CD1c-positive myeloid dendritic cell (primary cell): Measurements from ENCODE around the gene ARHGAP26.
A peak's percentile ranks its signal among the peaks of the same experiment; 100 is the strongest.

ENCODE experiments used
- DNase-seq: peaks from one replicate; pipeline ENCODE4 v3.0.0-alpha.2; 2016; ENCODE audit errors: extremely low spot score

Gene ARHGAP26

DNA sequence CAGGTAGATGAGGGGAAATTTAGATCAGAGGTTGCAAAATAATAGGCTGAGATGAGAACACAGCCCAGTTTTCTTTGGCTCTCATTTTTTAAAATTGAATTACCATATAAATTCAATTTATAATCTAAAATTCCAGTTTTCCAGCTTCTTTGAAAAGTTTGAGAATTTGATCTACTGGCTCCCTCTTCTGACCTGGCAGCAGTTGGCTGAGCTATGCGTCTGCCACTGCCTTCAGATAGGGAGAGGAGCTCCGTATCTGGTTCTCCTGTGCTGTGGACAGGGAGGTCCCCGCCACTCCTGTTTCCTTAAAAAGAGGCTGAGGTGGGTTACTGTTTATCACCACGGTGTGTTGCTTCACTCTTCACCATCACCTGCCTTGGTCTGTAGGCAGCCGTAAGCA, 103.7 kb downstream of the ARHGAP26 start:
- no peak for DNase-seq

DNA sequence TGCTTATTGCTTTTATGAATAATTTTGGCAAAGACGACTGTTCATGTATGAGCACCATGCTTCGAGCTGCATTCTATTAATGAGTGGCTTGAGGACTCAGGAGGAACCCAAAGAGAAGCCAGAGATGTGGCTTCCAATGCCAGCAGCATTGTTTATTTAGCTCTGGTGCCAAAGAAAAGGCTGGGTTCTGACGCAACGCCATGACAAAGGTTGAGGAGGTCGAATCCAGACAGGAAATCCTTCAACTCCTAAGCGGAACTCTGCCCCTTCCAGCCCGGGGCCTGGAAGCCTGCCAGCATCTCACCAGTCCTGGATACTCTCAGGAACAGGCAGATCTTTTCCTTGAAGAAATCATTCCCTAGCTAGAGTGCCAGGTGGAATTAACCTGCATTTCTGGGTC, 104.4 kb downstream of the ARHGAP26 start:
- no peak for DNase-seq

DNA sequence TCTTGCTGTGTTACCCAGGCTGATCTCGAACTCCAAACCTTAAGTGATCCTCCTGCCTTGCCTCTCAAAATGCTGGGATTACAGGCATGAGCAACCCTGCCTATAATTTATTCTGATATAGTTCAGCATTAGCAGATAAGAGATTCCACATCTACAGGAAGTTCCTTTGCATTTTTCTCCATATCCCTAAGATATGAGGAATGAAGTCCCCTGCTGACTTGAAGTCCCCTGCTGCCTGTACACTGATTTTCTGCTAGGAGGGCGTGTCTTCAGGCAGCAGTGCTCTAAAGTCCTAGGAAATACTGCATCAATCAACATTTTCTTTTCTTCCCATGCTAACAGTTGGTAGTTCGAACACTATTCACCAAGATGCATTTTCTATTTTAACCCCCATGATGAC, 105.8 kb downstream of the ARHGAP26 start:
- no peak for DNase-seq

DNA sequence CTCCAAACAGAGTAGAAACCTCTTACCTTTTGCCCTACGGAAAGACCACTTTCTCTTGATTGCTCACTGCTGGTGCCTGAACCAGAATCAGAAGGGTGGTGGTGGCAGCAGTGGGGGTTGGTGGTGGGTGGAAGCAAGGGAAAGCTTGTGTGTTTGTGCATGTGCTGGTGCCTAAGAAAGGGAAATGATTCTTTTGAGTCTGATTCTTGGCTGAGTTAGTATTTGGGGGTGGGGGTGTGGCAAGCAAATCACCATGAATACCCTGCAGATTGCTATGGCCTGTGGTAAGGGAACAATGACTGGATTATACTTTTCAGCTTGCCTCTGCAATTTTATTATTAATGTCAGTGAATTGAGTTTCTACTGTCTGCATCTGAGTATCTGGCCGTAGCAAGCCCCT, 106.6 kb downstream of the ARHGAP26 start:
- DNase-seq, result peak; percentile 58

DNA sequence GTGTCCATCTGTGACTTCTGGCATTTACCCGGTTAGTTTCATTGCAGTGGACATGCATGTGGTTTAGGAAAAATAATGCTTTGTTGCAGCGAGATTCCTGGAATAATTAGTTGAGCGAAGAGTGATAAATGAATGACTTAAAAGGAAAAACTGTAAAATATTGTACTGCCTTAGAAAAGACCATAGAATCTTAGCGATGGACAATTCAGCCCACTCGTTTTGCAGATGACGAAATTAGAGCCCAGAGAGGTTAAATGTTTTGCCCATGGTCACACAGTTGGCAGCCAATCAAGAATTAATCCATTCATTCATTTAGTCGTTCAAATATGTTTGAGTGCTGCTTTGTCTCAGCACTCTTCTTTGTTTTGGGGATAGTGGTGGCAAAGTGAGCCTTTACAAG, 107.9 kb downstream of the ARHGAP26 start:
- no peak for DNase-seq

DNA sequence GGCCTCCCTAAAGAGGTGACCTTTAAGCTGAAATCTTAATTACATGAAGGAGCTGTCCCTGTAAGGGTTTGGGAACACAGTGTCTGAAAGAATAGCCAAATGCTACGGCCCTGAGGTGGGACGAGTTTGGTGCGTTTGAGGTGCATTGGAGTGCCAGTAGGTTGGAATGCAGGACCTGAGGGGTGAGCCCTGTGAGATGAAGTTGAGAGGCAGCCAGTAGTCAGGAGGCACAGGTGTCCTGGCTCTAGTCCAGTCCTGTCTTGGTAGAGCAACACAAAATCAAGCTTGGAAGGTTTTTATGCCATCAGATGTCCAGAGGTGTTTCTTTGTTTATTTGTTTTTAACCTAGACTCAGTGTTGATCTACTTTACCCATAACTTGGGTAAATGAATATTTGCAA, 108.5 kb downstream of the ARHGAP26 start:
- no peak for DNase-seq

DNA sequence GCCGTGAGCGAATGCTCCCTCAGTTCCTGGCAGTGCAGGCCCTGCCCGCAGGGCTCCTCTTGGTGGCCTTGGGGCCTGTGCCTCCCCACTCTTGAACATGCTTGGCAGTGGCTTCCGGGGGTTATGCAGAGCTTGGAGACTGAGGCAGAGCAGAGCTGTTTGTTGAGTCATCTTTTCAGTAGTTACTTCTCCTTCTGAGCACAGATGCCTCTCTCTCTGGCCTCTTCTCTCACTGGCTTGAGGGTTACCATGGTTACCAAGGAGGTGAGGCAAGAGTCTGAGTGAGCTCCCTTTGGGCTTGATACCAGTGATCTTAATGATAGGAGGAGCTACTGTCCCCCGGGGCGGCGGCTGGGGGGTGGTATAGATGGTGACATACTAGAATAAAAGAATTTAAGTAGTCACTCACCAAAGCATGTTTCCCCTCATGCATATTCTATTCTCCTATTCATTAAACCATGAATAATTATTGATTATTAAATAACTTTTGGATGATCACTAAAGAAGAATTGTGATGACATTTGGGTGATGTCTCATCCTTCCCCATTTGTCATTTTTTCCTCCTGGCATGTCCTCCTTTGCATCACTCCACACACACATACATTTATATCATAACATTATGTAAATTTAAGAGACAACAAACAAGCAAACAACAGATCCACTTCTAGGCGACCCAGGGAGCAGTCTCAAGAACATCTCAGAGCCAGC, 111.1 kb downstream of the ARHGAP26 start:
- peak; percentile 85 for DNase-seq

DNA sequence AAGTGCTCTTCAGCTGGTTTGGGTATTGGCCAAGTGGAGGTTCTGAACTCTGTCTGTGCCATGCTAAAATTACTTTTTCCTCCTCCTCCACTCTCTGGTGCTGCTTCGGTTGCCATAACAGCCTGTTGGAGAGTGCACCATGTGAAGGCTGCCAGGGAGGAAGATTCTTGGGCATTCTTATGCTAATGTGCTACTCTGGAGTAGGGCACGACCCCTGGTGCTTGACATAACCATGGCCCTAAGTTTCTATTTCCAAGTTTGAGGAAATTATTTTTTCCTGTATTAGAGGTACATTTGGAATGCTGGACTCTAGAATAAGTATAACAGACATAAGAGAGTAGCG, 111.6 kb downstream of the ARHGAP26 start:
- DNase-seq, result no peak

DNA sequence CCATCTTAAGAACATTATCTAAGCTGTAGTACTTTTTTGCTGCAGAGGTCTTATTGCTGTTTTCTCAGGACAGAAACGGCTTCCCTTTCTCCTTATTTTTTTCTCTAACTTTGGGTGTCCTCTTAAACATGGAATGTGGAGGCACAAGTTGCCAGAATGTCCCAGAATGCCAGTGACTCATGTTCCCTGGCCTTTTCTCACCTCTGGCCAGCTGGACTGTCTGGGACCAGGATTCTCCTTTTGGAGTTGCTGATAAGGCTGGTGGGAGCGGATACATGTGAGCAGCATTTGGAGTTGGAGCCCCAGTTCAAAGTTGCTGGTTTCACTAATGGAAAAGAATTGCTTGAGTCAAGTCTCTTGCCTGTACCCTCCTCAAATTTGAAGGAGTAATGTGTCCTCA, 112.8 kb downstream of the ARHGAP26 start:
- DNase-seq, result no peak

DNA sequence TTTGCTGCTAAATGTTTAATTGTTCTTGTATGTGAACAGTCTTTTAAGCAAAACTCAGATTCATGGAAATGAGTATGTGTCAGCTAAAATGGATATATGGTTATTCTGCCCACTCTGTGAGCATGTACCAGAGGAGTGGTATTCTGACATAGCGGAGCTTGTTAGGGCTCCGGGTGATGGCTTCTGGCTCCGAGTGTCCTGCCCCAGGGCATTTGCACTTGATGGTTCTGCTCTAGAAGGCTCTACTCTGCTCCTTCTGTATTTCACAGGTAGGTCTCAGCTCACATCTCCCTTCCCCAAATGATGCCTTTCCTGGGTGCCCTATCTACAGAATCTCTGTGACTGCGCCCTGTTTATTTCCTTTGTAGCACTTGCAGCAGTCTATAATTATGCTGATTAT, 113.3 kb downstream of the ARHGAP26 start:
- DNase-seq, result no peak

DNA sequence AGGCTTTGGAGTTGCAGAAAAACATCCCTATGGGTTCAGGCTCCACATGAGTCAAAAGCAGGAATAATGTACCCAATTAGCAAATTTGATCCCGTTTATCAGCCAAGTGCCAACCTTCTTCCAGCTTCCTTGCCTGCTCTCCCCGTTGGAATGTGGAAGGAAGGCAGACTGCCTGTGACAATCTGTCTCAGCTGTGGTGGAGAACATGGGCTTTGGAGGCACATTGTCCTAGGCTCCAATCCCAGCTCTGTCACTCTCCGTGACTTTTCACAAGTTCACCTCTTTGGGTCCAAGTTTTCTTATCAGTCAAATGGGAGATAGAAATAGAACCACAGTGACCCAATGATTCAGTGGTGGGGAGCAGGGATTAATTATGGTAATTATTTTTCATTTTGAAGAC, 113.9 kb downstream of the ARHGAP26 start:
- no peak for DNase-seq

DNA sequence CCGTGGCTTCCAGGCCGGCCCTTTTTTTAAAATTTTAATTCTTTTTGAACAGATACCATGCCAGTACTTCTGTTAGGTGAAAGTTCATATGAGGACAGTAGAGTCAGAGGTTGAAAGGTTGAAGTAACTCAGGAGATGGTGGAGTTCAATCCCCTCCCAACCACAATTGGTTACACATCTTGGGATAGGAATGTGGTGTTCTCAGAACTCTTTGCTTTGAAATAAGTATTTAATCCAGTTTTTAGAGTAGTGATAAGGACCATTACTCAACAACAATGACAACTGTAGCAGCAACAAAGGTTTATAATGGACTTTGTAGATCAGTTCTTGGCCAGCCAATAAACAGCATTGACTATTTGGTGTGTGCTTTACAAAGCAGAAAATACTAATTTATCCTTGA, 116.0 kb downstream of the ARHGAP26 start:
- DNase-seq, result no peak

DNA sequence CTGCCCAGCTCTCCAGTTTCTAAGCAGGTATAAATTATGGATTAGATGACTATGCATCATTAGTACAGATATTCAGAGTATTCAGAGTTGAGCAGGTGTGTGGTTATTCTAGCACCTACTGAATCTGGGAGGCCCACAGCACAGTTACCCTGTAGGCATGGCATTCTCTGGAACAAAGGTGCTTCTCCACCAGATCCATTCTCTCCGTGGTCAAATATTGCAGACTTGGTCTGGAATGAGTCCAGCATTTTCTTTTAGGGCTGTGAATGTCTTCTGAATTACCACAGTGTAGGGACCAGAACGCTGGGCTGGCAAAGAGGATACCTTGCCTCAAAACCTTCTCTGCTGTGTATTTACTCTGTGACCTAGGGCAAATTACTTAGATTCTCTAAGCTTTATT, 116.8 kb downstream of the ARHGAP26 start:
- no peak for DNase-seq

DNA sequence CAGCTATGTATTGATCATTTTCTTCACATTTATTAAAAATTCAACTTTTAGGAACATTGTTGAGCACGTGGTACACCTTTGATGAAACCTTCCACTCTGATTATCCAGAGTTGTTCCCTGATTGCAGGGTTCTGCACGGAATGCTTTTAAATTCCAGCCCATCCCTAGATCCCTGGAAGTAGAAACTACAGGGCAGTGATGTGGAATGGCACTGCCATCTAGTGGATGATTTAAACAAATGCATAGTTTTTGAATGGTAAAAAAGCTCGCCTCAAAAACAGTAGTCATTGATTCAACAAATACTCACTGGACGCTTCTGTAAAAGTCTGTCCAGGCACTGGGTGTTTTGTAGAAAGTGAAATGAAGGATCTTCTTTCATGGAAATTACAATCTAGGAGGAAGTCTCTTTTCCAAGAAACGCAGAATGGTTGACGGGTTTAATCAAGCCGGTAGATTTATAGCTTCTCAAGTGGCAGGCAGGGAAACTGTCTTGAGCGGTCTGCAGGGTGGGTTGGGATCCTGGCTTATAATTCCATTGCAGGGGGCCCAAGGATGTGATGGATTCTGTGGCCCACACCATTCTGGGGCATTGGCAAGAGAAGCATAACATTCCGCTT, 118.4 kb downstream of the ARHGAP26 start:
- peak; percentile 59 for DNase-seq

DNA sequence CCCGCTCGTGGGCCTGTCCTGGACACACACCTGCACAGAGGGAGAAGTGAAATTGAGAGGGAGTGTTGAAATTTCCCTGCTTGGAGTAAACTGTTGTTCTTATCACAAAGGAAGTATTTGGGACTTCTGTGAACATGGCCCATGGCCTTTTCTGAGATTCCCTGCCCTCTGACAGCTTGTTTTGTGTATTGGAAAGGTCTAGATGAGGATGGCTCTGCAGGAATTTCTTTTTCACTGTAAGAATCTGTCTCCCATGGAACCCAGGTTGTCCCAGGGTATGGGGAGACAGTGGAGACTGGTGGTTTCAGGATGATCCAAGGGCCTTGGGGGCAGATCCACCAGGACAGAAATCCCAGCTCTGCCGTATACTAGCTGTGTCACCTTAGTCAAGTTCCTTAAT, 121.8 kb downstream of the ARHGAP26 start:
- DNase-seq, result no peak

DNA sequence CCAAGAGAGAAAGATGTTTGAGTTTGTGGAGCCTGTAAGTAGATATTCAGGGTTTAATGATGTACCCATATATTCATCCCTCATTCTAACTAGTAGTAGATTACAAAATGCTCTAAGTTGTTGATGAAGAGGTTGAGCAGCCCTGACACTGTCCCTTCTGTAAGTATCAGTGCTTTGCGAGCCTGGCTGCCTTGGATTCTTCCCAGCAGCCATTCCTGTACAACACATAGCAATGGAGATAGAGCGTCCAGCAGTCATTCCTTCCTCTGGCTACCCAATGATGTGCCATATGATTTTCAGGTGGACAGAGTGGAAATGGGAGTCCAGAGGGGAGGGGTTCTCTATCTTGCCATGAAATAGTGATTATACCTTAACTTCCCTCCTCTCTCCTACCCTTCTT, 124.1 kb downstream of the ARHGAP26 start:
- DNase-seq, result no peak

DNA sequence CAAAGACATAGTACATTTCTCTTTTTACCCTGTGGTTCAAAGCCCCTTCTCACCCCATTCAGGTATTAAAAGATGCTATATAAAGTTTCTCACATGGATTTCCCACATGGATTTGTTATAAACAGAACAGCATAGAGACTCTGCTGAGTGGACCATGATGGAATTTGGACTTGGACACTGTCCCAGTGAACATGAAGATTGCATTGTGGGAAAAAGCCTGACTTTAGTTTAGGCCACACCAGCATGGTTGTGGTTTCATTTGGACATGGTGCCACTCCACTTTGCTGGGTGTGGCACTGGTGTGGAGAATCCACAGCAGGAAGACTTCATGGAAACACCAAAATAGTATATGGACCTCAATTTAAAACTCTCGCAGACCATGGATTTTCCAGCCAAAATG, 124.6 kb downstream of the ARHGAP26 start:
- no peak for DNase-seq

DNA sequence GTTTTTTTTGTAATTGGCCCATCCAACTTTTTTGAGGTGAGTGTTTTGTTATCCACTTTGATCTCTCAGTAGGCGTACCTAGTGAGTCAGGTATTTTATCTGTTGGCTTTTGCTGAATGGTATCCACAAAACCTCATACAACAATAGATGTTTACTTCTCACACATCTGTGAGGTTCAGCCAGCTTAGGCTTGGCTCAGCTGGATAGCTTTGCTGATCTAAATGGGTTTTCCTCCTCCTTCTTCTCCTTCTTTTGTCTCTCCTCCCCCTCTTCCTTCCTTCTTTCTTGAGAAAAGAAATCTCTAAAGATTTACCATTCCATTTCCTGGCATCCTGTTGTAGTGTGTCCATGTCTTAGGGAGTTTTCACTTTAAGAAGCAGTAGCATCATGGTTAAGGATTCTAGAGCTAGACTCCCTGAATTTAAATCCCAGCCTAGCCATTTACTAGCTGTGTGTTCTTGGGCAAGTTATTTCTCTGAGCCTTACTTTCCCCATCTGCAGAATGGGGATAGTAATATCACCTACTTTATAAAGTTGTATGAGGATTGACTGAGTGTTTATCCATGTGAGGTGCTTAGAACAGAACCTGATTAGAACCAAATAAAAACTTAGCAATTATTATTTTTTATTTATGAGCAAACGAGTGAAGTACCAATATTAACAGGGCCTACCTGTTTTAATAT, 126.3 kb downstream of the ARHGAP26 start:
- no peak for DNase-seq

DNA sequence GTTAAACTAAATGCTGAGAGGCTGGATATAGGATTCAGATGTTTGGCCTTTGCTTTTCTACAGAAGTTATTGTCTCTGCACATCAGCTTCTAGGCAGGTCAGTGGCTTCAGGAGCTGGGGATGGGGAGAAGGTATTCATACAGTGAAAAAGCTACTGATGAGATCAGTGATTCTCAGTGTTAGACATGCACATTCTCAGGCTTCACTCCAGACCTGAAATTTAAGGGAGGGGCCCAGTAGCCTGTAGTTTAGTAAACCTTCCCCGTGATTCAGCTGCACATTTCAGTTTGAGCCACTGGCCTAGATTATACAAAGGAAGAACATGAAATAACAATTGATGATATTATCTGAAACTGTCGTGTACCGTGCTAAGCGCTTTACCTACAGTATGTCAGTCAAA, 127.2 kb downstream of the ARHGAP26 start:
- DNase-seq, result no peak

DNA sequence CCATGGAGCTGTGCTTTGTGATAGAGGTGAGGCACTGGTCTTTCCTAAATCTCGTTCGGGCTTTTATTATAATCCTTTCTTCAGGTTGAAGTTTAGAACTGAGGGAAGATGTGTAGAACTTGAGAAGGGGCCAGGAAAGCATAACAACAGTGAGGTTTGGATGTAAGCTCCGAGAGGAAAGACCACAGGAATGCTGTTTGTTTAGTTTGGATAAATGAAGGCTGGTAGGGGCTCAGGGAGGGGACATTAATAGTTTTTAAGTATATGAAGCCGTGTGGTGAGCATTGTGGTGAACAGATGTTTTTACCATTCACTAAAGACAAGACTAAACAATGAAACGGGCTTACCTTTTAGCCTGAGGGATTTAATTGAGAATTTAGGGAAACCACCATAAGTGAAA, 130.8 kb downstream of the ARHGAP26 start:
- no peak for DNase-seq

DNA sequence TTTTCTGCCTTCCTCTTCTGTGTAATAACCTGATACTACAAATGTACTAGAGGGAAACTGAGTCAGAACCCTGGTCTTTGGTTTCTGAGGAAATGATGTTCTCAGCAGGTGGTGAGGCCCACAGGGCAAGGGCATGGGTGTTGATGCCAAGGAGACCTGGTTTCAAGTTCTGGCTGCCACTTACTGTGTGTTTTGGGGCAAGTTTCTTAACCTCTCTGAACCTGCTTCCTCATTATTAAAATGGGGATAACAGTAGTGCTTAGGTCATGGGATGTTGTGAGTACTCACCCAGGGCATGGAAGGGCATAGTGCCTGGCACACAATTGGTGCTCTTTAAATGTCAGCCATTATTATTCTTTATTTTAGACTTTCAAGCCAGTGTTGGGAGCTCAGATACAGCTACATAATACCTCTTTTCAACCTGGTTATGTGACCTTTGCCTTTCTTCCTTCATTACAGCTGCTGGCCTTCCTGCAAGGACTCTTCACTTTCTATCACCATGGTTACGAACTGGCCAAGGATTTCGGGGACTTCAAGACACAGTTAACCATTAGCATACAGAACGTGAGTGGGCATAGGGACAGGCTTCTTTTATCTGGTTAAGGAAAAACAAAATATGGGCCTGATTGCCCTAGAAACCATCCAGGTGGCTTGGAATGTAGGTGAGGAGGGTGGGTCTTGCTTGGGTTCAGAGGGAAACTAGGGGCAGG, 131.5 kb downstream of the ARHGAP26 start:
- no peak for DNase-seq

DNA sequence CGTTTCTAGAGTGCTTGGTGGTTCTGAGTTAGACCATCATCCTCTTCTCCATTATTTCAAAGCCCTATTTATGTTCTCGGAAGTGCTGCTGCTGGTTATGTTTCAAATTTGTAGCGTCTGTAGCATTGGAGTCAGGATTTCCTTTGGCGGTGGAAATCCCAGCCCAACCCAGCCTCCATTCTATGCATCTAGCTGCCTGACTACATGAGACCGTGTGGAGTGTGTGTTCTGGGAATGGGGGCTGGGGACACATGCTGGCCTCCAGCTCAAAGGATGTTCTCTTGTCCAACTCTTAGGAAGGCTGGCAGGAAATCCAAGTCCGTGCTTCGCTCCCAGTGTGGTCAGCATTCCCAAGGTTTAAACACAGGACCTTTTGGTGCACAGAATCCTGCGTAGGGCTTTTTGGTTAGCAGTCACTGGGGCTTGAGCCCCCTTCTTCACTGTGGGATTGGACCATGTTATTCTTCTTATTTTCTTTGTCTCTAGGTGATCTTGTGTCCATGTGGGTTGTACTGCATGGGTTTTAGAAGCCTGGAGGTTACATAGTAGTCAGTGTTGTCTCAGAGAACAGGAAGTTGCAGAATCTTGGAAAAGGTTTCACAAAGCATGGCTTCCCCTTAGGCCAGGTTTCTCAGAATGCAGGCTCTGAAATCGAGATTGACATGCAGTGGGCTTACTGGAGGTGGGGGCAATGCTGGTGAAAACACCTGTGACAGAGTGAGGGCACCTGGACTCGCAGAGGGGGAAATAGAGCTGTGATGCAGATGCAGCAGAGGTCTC, 132.2 kb downstream of the ARHGAP26 start:
- peak; percentile 54 for DNase-seq
